Posterior vena cava (tissue), 2 donors: ENCODE data around the gene WDFY1. TPM values are rescaled to one million over a fixed set of nuclear protein-coding genes. Genes with fewer than 3 reads are reported as not detected.
A peak's percentile ranks its signal among the peaks of the same experiment; 100 is the strongest.

ENCODE experiments used
- DNase-seq: peaks from one replicate; pipeline ENCODE4 v3.0.0-alpha.2; 2020; ENCODE audit warnings: low spot score
- intact Hi-C, 2 donors: fragments of 100-400 bp; cut with DNase I; formaldehyde crosslinking; loops; one replicate each; pipeline versions ENCODE4 v1.14.1 to v1.14.2; 2022 to 2023
- long read RNA-seq, 2 donors: library from polyadenylated mRNA; unstranded; transcript quantifications; one replicate each; pipeline ENCODE4 v2.0.0, GENCODE V29; 2020 to 2021
- total RNA-seq, 2 donors: library from RNA; stranded (reverse); fragmentation: NEBNext Ultra II Directional; extraction: Animal tissue kit (Norgen Biotek cat#: 25700); gene quantifications; one replicate each; pipeline ENCODE4 v1.2.1, GENCODE V29; 2021
- donor health status: DM: yes; HTN: yes; CAD: no.
- donor health status: DM: yes; HTN: yes; CAD: no.

The WDFY1 gene, protein sequence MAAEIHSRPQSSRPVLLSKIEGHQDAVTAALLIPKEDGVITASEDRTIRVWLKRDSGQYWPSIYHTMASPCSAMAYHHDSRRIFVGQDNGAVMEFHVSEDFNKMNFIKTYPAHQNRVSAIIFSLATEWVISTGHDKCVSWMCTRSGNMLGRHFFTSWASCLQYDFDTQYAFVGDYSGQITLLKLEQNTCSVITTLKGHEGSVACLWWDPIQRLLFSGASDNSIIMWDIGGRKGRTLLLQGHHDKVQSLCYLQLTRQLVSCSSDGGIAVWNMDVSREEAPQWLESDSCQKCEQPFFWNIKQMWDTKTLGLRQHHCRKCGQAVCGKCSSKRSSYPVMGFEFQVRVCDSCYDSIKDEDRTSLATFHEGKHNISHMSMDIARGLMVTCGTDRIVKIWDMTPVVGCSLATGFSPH
- 10 to 100 TPM; 43.3 to 44.1 TPM for total RNA-seq
- long read RNA-seq, donor 1, full-length matches to known transcripts: 6 of 17 reads
- long read RNA-seq, donor 1, partial matches to known transcripts: 1 of 17 reads
- long read RNA-seq, donor 1, other reads (novel, unspliced or antisense): 10 of 17 reads
- long read RNA-seq, donor 2, full-length matches to known transcripts: 19 of 30 reads
- long read RNA-seq, donor 2, partial matches to known transcripts: 2 of 30 reads
- long read RNA-seq, donor 2, other reads (novel, unspliced or antisense): 9 of 30 reads

DNA sequence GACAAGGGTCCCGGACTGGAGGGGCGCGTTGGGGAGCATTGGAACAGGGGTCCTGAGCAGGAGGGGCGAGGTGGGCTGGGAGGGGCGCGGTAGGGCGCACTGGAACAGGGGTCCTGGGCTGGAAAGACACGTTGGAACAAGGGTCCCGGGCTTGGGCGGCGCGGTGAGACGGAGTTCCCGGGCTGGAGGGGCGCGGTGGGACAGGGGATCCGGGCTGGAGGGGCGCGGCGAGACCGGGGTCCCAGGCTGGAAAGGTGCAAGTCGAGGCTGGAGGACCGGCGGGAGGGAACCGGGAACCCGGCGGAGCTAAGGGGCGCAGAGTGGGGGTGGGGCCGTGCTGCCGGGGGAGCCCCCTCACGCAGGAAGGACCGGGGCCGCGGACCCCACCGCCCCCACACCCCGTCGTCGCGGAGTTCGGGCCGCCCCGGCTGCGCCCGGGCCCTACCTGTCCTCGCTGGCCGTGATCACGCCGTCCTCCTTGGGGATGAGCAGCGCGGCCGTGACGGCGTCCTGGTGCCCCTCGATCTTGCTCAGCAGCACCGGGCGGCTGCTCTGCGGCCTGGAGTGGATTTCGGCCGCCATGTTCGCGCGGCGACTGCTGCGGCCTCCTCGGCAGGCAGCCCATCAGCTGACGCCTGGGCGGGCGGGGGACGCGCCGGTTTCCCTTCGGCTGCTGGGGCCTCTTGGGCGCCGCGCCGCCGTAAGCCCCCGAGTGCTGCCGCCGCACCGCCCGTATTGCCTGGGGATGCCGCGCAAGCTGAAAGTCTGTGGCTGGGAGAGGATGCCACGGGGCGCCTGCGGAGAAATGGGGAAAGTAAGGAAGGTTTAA, at the start of gene WDFY1:
WDFY1 (minus strand) TSS at position 633 of the 829 bp plus-strand sequence; CDS start at position 582, 51 bp downstream.
- intact Hi-C loops: loop anchor here in 1 of 2 donors (5.0 kb wide), 1 partner anchor 938 kb away; no protein-coding TSS in a partner anchor
- DNase-seq: peak; percentile 96

DNA sequence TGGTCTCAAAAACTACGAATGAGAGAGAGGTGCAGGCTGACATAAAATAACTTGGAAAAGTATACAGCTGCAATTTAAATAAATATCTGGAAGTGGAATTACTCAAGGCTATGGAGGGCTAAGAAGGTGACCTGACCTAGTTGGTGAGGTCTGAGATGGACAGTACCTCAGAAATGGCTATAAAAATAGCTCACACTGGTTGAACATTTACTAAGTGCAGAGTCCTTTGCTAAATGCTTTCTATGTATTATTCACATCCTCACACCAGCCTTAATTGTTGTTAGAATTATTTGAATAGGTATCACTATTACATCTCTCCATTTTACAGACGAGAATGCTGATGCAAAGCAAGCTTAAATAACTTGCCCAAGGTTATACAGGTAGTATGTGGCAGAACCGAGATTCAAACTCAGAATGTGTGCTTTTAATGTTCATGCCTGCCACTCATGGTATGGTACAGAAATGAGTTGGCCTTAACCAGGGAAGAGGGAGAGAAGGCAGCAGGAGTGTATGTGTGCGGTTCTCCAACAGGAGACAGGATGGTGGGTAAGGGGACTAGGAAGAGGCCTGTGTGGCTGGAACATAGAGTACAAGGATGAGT, 49.5 kb upstream of the WDFY1 start:
- DNase-seq: no peak
- intact Hi-C loops: loop anchor here (2.0 to 5.0 kb wide), 2 partner anchors 288 kb away; no protein-coding TSS in a partner anchor

DNA sequence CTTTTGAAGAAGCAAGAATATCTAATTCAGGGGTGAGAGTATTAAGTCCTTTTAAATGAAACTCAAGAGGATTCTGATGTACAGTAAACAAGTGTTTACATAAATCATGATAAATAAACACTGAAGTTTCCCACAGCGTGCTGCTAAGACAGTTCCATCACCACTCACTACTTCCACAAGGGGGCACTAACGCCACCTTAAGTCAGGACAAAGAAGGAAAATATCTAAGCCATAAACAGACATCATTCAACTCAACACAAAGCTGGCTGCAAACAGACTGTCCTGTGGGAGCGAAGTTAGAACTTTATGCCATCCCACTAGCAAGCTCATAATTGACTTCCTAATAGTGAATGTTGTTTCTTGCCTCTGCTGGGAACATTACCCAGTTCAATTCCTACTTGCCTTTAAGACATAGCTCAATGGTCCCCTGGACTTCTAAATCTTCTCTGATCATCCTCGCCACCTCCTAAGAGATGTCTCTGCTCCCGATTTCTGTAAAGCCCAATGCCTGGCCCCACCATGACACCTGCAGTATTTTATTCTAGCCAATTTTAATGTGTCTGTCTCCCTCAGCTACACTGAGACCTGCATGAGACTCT, 48.6 kb upstream of the WDFY1 start:
- no peak for DNase-seq
- intact Hi-C loops: loop anchor here in 1 of 2 donors (2.0 kb wide), 1 partner anchor 289 kb away; no protein-coding TSS in a partner anchor

DNA sequence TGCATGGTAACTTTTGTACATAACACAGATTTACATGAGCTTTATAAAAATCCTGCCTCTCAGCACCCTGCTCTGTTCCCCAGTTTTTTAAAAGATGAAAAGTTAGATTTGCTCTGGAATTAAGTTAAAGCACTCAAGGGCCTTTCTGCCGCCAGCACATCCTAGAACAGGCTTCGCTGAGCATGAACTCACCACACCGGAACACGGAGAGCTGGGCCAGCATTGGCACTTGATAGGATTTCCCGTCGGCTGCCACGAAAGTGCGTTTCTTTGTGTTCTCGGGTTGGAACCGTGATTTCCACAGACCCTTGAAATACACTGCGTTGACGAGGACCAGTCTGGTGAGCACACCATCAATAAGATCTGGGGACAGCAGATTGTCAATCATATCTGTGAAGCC, 46.5 kb upstream of the WDFY1 start:
- intact Hi-C loops: no loop called here
- no peak for DNase-seq

DNA sequence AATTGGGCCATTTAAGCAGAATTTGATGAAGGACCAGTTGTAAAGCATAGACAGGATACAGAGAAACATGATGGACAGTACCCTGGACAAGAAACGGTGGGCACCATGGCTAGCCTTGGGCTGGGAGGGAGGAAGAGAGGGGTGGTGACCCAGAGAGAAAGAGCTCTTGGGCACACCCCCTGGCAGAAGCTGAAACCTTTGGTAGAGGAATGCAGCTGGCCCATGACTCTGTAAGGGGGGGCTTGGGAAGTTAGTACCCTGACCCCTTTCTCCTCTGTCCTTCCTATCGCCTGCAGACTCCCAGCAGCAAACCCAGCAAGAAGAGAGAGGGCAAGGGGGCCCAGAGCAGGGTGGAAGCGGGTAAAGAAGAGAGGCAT, 44.7 kb upstream of the WDFY1 start:
- intact Hi-C loops: no loop called here
- DNase-seq: no peak

DNA sequence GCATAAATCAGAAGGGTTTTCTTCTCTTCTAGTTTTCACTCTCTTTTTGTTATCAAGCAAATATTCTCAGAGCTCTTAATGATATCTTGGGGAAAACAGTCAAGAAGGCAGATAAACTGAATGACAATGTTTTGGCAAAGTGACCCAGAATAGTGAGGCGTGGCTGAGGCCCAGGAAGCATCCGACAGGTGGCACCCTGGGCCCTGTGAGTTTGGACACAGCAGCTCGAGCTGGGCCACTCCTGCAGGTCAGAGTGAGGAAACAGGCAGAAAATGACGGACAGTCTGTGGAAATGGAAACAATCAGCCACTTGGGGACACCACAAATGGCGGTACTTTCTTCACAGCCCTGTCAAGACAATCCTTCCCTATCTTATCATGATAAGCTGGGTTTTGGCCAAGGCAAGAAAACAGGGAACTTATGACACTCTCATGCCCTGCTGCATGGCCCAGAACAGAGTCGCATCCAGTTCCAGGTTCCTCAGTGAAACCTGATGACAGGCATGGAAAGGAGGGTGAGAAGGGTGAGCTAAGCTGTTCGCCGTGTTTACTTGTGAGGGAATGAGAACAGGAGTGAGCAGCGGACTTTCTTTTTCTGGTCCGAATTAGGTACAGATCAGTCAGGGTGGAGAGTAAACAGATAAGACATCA, 44.2 kb upstream of the WDFY1 start:
- intact Hi-C loops: no loop called here
- DNase-seq: no peak

DNA sequence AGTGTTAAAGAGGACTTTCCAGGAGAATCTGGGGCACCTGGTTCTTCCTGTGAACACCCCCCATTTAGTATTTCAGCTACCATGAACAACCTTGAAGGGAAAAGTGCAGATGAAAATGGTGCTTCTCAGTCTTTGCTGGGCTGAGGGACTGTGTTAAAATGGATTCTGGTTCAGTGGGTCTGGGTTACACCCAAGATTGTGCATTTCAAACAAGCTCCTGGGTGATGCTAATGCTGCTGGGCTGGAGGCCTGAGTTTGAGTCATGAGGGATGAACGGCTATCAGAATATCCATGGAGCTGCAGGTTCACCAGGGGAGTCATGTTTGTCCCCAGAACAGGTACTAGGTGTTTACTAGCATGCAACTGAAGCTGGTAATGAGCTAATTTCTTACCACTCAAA, 36.1 kb upstream of the WDFY1 start:
- intact Hi-C loops: no loop called here
- no peak for DNase-seq

DNA sequence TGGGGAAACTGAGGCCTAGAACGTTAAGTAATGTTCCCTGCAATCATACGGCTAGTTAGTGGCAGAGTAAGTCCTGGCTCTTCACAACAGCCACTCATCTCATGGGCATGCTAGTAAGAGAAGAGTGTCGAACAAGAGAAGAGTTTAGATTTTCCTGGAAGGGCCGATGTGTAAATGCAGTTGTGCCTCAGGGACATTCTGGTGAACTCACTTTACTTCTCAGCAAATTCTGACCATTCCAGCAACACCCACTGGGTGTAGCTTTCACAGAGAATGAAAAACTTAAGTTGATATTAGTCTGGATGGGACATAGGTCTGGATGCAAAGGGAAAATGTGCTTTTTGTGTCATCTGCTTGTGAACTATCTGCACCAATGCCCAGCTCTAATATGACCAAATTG, 35.7 kb upstream of the WDFY1 start:
- DNase-seq: no peak
- intact Hi-C loops: no loop called here

DNA sequence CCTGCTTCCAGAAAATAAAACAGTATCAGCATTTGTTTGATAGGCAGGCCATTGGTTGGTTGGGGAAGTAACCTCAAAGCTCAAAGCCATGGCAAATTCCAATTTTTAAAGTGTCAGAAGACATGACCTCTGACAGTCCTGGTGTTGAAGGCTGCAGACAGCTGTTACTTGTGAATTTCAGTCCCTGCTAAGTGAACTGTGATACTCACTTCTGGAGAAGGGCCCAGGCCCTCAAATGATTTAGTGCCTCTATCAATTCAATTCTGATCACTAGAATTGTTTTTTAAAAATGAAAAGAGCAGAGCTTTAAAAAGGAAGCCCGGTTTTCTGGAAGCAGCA, 35.2 kb upstream of the WDFY1 start:
- intact Hi-C loops: no loop called here
- no peak for DNase-seq

DNA sequence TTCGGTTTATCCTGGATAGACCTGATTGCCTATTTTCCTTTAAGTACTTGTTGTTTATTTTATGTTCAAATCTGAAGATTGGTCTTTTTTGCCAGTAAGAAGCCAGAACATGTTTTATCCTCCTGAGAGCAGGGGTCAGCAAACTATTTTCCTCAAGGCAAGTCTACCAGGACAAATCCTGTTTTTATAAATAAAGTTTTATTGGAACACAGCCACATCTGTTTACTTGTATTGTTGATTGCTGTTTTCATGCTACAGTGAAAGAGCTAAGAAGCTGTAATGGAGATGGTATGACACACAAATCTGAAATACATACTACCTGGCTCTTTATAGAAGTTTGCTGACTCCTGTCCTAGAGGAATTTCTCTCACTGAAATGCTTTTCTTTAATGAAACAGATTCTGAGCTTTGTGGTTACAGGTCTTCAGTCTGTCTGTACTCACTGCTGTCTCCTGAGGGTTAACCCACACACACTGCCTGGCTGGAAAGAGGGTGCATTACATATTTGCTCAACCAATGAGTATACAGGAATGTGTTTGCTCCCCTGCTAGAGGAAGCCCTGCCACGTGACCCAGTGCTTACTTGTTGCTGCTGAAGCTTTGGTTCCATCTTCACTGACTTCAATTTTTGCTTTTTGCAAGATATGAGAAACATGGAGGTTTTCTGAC, 34.7 kb upstream of the WDFY1 start:
- intact Hi-C loops: loop anchor here in 1 of 2 donors (10.0 kb wide), 1 partner anchor 295 kb away; no protein-coding TSS in a partner anchor
- DNase-seq: no peak

DNA sequence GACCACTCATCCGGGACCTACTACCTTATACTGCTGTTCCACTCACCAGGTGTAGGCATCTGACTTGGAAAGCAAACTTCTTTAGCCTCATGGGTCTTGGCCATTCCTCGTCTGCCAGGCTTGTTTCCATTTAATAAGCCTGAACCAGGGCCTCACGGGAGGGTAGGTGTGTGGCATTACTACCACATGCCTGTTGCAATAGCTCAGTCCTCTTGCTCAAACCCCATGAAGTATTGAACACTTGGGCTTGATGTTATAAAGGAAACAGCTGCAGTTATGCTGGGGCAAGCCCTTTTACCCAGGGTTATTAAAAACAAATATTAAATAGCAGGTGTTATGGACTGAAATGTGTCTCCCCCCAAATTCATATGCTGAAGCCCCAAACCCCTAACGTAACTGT, 33.3 kb upstream of the WDFY1 start:
- DNase-seq: no peak
- intact Hi-C loops: loop anchor here in 1 of 2 donors (10.0 kb wide), 1 partner anchor 296 kb away; no protein-coding TSS in a partner anchor

DNA sequence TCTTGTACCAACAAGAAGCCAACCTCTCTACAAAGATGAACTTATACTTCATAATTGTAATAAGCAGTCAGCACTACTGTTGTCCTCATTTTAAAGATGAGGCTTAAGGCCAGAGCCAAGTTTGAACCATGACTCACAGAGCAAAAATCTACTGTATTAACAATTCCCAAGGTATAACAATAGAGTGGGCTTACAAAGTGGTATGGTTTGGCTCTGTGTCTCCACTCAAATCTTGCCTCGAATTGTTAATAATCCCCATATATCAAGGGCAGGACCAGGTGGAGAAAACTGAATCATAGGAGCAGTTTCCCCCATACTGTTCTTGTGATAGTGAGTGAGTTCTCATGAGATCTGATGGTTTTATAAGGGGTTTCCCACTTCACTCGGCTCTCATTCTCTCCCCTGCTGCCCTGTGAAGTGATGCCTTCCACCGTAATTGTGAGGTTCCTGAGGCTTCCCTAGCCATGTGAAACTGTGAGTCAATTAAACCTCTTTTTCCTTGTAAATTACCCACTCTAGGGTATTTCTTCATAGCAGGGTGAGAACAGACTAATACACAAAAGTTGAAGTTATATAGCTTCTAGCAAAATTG, 31.6 kb upstream of the WDFY1 start:
- intact Hi-C loops: loop anchor here in 1 of 2 donors (10.0 kb wide), 1 partner anchor 298 kb away; no protein-coding TSS in a partner anchor
- DNase-seq: no peak

DNA sequence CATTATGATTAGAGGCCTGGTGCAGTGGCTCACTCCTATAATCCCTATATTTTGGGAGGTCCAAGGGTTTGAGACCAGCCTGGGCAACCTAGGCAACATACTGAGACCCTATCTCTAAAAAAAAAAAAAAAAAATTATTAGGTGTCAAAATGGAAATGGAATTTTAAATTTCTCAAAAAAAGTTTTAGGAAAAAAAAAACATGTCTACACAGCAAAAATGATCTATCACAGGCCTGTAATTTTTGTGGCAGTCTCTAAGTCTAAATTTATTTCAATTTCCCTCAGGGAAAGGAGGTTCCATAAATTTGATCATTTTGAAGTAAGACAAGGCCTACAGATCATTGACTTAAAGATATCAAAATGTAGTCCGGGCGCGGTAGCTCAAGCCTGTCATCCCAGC, 28.5 kb upstream of the WDFY1 start:
- intact Hi-C loops: loop anchor here in 1 of 2 donors (10.0 kb wide), 1 partner anchor 301 kb away; no protein-coding TSS in a partner anchor
- DNase-seq: no peak

DNA sequence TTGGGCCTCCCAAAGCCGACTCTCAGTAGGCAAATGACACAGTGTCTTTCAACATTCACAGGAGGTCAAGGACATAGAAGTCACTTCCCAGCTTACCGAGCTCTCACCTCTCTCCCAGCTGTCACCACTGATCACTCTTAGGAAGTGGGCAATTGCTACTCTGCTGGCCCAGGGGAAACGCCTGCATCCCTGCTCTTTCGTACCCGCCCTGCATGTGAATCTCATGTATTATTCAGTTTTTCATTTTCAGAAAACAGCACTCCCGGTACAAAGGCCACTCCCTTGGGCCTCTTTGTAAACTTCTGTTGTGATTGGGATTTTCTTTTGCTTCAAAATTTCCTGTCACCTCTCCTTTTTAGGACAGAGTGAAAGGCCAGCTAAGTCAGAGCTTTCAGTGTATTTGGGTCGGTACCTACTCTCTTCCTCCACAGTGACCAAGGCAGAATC, 27.5 kb upstream of the WDFY1 start:
- no peak for DNase-seq
- intact Hi-C loops: loop anchor here in 1 of 2 donors (10.0 kb wide), 1 partner anchor 302 kb away; no protein-coding TSS in a partner anchor

DNA sequence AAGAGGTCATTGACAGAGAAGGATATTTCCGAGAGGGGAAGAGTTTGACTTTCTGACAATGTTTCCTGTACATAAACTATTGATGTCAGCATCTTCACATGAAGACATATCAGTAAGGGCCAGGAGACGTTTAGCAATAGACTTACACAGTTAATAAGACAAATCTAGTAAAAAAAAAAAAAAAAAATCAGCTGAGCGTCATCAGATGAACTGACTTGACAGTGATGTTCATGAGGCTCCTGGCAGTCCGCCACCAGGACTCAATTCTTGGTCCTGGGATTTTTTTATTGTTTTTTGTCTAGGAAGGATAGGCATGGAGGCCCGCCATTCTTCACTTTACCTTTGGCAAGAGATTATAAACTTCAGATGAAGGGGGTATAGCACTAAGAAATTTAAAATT, 26.6 kb upstream of the WDFY1 start:
- intact Hi-C loops: loop anchor here in 1 of 2 donors (10.0 kb wide), 1 partner anchor 303 kb away; no protein-coding TSS in a partner anchor
- no peak for DNase-seq

DNA sequence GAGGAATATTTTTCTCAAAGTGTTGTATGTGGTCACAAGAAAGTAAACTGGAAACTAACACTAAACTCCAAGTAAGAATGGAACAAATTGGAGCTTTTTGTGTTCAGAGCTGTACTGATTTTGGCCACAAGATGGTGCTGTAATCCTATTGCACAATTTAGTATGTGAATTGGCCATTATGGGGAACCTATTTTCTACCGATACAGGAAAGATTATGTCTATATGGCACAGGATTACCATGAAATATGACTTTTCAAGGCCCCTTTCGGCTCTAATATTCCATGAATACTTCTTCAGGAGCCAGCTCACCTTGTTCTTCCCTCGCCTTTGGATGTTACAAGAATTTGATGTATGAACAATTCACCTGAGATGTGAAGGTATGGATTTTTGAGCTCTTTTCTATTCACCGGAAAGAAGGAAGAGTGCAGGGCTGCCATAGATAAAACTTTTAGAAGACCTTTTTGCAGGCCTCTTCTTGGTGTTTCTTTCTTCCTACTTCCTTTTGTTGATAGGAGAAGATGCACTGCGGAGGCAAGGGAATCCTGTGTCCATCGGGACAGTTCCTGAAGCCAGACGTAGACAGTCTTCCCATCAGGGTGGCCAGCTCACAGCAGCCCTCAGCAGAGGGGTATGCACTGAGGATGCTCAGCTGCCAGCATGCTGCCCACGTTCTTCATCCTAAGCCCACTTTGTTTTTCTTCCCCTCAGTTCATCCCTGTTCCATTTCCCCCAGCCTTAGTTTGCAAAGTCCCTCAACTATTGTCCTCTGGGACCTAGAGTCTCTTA, 25.4 kb upstream of the WDFY1 start:
- DNase-seq: no peak
- intact Hi-C loops: loop anchor here in 1 of 2 donors (10.0 kb wide), 1 partner anchor 304 kb away; no protein-coding TSS in a partner anchor
